Natural killer cell (primary cell): ENCODE measurements around the gene ALDH5A1. TPM values are rescaled to one million over a fixed set of nuclear protein-coding genes. Genes with fewer than 3 reads are reported as not detected.

Experiments used
- ATAC-seq, 3 donors: fragments of 150-1000 bp in 2 of 3; fragments of 200-7000 bp in 1 of 3; cut with Tn5 transposase; 1 replicate in 1 of 3; 2 replicates in 2 of 3; pipeline ENCODE4 v1.10.0; 2021; ENCODE audit warnings: mild to moderate bottlenecking in 2 of 3, moderate library complexity in 2 of 3
- DNase-seq, 2 donors: peaks; one replicate each; pipeline versions ENCODE4 v3.0.0 to v3.0.0-alpha.2; 2013 to 2021; ENCODE audit warnings: mixed read lengths in 1 of 2
- H3K27ac ChIP-seq: one replicate; pipeline ENCODE4 v1.5.1; 2013; ENCODE audit warnings: mild to moderate bottlenecking, low read length
- H3K27me3 ChIP-seq: one replicate; pipeline ENCODE4 v1.6.1; 2013; ENCODE audit warnings: low read length; ENCODE audit not compliant: control insufficient read depth, insufficient read depth
- H3K36me3 ChIP-seq: one replicate; pipeline ENCODE4 v1.6.1; 2013; ENCODE audit warnings: low read length; ENCODE audit not compliant: control insufficient read depth, insufficient read depth
- H3K4me1 ChIP-seq: one replicate; pipeline ENCODE4 v1.6.1; 2013; ENCODE audit warnings: low read length; ENCODE audit not compliant: control insufficient read depth, insufficient read depth
- H3K4me3 ChIP-seq: one replicate; pipeline ENCODE4 v1.5.1; 2013; ENCODE audit warnings: low read length
- H3K9me3 ChIP-seq: one replicate; pipeline ENCODE4 v1.6.1; 2013; ENCODE audit warnings: low read length; ENCODE audit not compliant: control insufficient read depth, insufficient read depth
- H3K27ac Mint-ChIP-seq, 2 donors: one replicate each; pipeline ENCODE4 v1.8.0; 2022; ENCODE audit warnings: mild to moderate bottlenecking in 2 of 2, mixed read lengths in 2 of 2, moderate library complexity in 1 of 2
- H3K27me3 Mint-ChIP-seq, 2 donors: one replicate each; pipeline ENCODE4 v1.8.0; 2022; ENCODE audit warnings: low read depth in 2 of 2, mixed read lengths in 2 of 2
- H3K36me3 Mint-ChIP-seq: one replicate; pipeline ENCODE4 v1.8.0; 2022; ENCODE audit warnings: mixed read lengths
- H3K4me1 Mint-ChIP-seq, 2 donors: one replicate each; pipeline ENCODE4 v1.8.0; 2022; ENCODE audit warnings: mixed read lengths in 2 of 2
- H3K4me3 Mint-ChIP-seq: one replicate; pipeline ENCODE4 v1.8.0; 2022; ENCODE audit warnings: mild to moderate bottlenecking, moderate library complexity, mixed read lengths
- H3K9me3 Mint-ChIP-seq, 2 donors: one replicate each; pipeline ENCODE4 v1.8.0; 2022; ENCODE audit warnings: mixed read lengths in 2 of 2
- WGBS: methylation state at CpG from one replicate; pipeline ENCODE4 v1.1.7; 2013; ENCODE audit warnings: missing lambda C conversion rate; ENCODE audit not compliant: insufficient coverage; 5-methylcytosine and 5-hydroxymethylcytosine counted together
- intact Hi-C: fragments of 100-400 bp; cut with micrococcal nuclease; formaldehyde crosslinking; loops from one replicate; pipeline ENCODE4 v1.14.2; 2022
- total RNA-seq, 4 donors: library from RNA; stranded (reverse); fragments of 120-200 nt in 1 of 4; gene quantifications; one replicate each; pipeline versions ENCODE4 v1.2.3 to v1.2.4, GENCODE V29; 2013 to 2022
- TF ChIP-seq, protein P1 (sequence below): fragments of 200-600 bp; IDR thresholded peaks from one replicate; pipeline ENCODE4 v1.8.0; 2022; ENCODE audit warnings: antibody characterized with exemption

The ALDH5A1 gene
- total RNA-seq, 3 donors from 2014 or later (not counting 1 experiment from before 2014, with no cell fraction given) = 4.8 to 7.5 (median 6.8) TPM

DNA sequence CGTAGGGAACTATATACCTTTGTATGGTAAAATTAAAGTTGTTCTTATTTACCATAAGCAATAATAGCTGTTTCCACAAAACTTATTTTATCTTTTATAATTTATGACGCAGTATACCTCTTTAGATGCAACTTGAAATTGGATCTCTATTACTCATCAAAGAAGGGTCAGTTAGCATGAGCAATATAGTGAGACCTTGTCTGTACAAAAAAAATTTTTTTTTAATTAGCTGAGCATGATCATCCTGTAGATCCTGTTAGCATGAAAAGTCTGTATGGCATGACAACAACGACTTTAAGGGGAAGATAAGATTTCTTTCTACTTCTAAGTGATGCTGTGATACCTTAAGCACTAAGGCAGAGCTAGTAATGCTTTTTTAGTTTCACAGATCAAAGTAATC, 5.9 kb downstream of the ALDH5A1 start:
- Mint-ChIP-seq H3K4me3 (no peak overlapping the region), H3K36me3 (no peaks in the 10 kb centered on the region), H3K9me3 (no peaks in the 10 kb centered on the region), H3K27me3 (no peaks in the 10 kb centered on the region), H3K27ac (no peak overlapping the region), H3K4me1 (peaks cover 7 to 12% of the 10 kb centered on the region in 2 donors)
- DNase-seq (no peak), ATAC-seq (no peak)
- Histone ChIP-seq H3K4me3 (no peak overlapping the region), H3K27me3 (no peaks in the 10 kb centered on the region), H3K36me3 (peaks cover 2% of the 10 kb centered on the region), H3K27ac (no peak overlapping the region), H3K9me3 (no peaks in the 10 kb centered on the region), H3K4me1 (peaks cover under 1% of the 10 kb centered on the region)
- TF ChIP-seq, protein P1, sequence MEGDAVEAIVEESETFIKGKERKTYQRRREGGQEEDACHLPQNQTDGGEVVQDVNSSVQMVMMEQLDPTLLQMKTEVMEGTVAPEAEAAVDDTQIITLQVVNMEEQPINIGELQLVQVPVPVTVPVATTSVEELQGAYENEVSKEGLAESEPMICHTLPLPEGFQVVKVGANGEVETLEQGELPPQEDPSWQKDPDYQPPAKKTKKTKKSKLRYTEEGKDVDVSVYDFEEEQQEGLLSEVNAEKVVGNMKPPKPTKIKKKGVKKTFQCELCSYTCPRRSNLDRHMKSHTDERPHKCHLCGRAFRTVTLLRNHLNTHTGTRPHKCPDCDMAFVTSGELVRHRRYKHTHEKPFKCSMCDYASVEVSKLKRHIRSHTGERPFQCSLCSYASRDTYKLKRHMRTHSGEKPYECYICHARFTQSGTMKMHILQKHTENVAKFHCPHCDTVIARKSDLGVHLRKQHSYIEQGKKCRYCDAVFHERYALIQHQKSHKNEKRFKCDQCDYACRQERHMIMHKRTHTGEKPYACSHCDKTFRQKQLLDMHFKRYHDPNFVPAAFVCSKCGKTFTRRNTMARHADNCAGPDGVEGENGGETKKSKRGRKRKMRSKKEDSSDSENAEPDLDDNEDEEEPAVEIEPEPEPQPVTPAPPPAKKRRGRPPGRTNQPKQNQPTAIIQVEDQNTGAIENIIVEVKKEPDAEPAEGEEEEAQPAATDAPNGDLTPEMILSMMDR = no peak
- WGBS = 85% methylated on average over 1 of the region's 3 CpGs
- intact Hi-C loops = no loop called here

DNA sequence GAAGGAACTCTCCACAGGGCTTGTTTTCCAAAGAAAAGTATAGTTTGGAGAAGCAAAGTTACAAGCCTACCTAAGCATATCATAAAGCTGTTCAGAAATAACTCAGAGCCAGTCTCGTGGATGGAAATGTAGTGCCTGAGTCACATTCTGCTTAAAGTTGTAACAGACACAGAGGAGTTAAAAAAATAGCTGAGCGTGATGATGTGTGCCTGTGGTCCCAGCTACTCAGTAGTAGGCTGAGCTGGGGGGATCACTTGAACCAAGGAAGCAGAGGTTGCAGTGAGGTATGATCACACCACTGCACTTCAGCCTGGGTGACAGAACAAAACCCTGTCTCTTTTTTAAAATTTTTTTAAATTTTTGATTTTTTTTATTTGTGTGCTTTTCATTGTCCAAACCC, 6.6 kb downstream of the ALDH5A1 start:
- Histone ChIP-seq H3K4me3 (no peak overlapping the region), H3K4me1 (no peaks in the 10 kb centered on the region), H3K9me3 (no peaks in the 10 kb centered on the region), H3K27me3 (no peaks in the 10 kb centered on the region), H3K27ac (no peak overlapping the region), H3K36me3 (peaks cover 2% of the 10 kb centered on the region)
- ATAC-seq (no peak), DNase-seq (no peak)
- TF ChIP-seq, protein P1 = no peak
- Mint-ChIP-seq H3K4me1 (peaks cover under 1 to 5% of the 10 kb centered on the region in 2 donors), H3K9me3 (no peaks in the 10 kb centered on the region), H3K36me3 (no peaks in the 10 kb centered on the region), H3K27ac (no peak overlapping the region), H3K27me3 (no peaks in the 10 kb centered on the region), H3K4me3 (no peak overlapping the region)
- WGBS = 100% methylated on average over 2 of the region's 2 CpGs
- intact Hi-C loops = no loop called here

DNA sequence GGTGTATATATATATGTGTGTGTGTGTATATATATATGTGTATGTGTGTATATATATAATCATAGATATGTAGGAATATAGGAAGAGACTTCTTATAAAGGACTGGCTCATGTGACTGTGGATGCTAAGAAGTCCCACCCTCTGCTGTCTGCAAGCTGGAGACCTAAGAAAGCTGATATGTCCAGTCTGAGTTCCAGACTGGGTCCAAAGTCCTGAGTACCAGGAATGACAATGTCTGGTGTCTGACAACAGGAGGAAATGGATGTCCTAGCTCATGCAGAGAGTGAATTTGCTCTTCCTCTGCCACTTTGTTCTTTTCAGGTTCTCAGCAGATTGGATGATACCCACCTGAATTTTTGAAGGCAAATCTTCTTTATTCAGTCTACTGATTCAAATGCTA, 7.1 kb downstream of the ALDH5A1 start:
- Histone ChIP-seq H3K4me3 (no peak overlapping the region), H3K36me3 (peaks cover 2% of the 10 kb centered on the region), H3K4me1 (no peaks in the 10 kb centered on the region), H3K27me3 (no peaks in the 10 kb centered on the region), H3K27ac (no peak overlapping the region), H3K9me3 (no peaks in the 10 kb centered on the region)
- no peak for DNase-seq
- no peak for ATAC-seq
- Mint-ChIP-seq H3K9me3 (no peaks in the 10 kb centered on the region), H3K36me3 (no peaks in the 10 kb centered on the region), H3K4me1 (no peaks in the 10 kb centered on the region), H3K27me3 (no peaks in the 10 kb centered on the region), H3K27ac (no peak overlapping the region), H3K4me3 (no peak overlapping the region)
- TF ChIP-seq, protein P1 = no peak
- intact Hi-C loops = no loop called here

DNA sequence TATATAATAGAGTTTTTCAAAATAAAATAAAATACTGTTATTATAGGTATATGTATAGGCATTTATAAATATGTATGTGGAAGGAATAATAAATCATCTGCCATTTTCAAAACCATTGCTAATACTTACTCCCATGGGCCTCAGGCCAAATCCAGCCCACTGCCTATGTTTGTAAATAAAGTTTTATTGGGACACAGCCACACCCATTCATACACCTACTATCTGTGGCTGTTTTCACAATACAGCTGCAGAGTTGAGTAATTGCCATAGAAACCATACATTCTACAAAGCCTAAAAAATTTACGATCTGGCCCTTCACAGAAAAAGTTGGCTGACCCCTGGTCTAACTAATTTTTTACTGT, 9.5 kb downstream of the ALDH5A1 start:
- 91% methylated on average over 1 of the region's 1 CpG for WGBS
- H3K36me3 Mint-ChIP-seq = no peaks in the 10 kb centered on the region
- no peaks in the 10 kb centered on the region for H3K27me3 Mint-ChIP-seq
- no peaks in the 10 kb centered on the region for H3K9me3 ChIP-seq
- intact Hi-C loops = no loop called here
- no peaks in the 10 kb centered on the region for H3K9me3 Mint-ChIP-seq
- H3K27ac ChIP-seq = no peak overlapping the region
- H3K27me3 ChIP-seq = no peaks in the 10 kb centered on the region
- DNase-seq = no peak
- ATAC-seq = no peak
- peaks cover 2% of the 10 kb centered on the region for H3K36me3 ChIP-seq
- H3K4me1 Mint-ChIP-seq = no peaks in the 10 kb centered on the region
- H3K4me3 ChIP-seq = no peak overlapping the region
- H3K4me1 ChIP-seq = no peaks in the 10 kb centered on the region
- no peak overlapping the region for H3K27ac Mint-ChIP-seq
- H3K4me3 Mint-ChIP-seq = no peak overlapping the region
- TF ChIP-seq, protein P1 = no peak
